Lower lobe of right lung (tissue), 2 donors: ENCODE results near the gene MAP3K20. TPM values are rescaled to one million over a fixed set of nuclear protein-coding genes. Genes with fewer than 3 reads are reported as not detected.

Source experiments
- ATAC-seq, 2 donors: fragments of 200-7000 bp; cut with Tn5 transposase; one replicate each; pipeline ENCODE4 v1.9.1; 2020 to 2022; ENCODE audit warnings: mild to moderate bottlenecking in 2 of 2, moderate library complexity in 2 of 2
- DNase-seq: peaks from one replicate; pipeline ENCODE4 v3.0.0-alpha.2; 2020
- H3K27ac ChIP-seq: fragments of 200-600 bp; one replicate; pipeline ENCODE4 v1.8.0; 2022
- H3K27me3 ChIP-seq: fragments of 200-600 bp; one replicate; pipeline ENCODE4 v1.8.0; 2022; ENCODE audit warnings: low read depth
- H3K36me3 ChIP-seq: fragments of 200-600 bp; one replicate; pipeline ENCODE4 v1.8.0; 2022; ENCODE audit warnings: mild to moderate bottlenecking
- H3K4me1 ChIP-seq: fragments of 200-600 bp; one replicate; pipeline ENCODE4 v1.8.0; 2022
- H3K4me3 ChIP-seq: fragments of 200-600 bp; one replicate; pipeline ENCODE4 v1.8.0; 2022; ENCODE audit warnings: mild to moderate bottlenecking
- H3K9me3 ChIP-seq: fragments of 200-600 bp; one replicate; pipeline ENCODE4 v1.8.0; 2022
- CTCF ChIP-seq: fragments of 200-600 bp; IDR thresholded peaks from one replicate; pipeline ENCODE4 v1.8.0; 2022; ENCODE audit warnings: antibody characterized with exemption, mild to moderate bottlenecking
- intact Hi-C: fragments of 100-400 bp; cut with DNase I; formaldehyde crosslinking; loops from one replicate; pipeline ENCODE4 v1.11.0; 2022
- total RNA-seq: library from RNA; stranded (reverse); fragmentation: NEBNext Ultra II Directional; extraction: Animal tissue kit (Norgen Biotek cat#: 25700); gene quantifications from one replicate; pipeline ENCODE4 v1.2.1, GENCODE V29; 2021
- donor health status: DM: no; HTN: yes; CAD: no; lungs with severe emphysema.

MAP3K20 gene
- total RNA-seq, 1 donor from 2014 or later: 40.8 TPM

GRCh38 chr2:173134703-173135102 is 59.1 kb downstream of the MAP3K20 start:
- no peaks in the 10 kb centered on the region for H3K9me3 ChIP-seq
- peak; percentile 42 for DNase-seq
- H3K4me3 ChIP-seq: no peak overlapping the region
- TF ChIP-seq CTCF: no peak
- no peaks in the 10 kb centered on the region for H3K27me3 ChIP-seq
- ATAC-seq: peak in 1 of 2 donors; percentile 45
- H3K36me3 ChIP-seq: no peaks in the 10 kb centered on the region
- H3K4me1 ChIP-seq: peaks cover 5% of the 10 kb centered on the region
- intact Hi-C loops: no loop called here
- H3K27ac ChIP-seq: no peak overlapping the region

GRCh38 chr2:173136067-173136466 is 60.4 kb downstream of the MAP3K20 start:
- H3K4me1 ChIP-seq: peaks cover 5% of the 10 kb centered on the region
- ATAC-seq: no peak
- intact Hi-C loops: no loop called here

GRCh38 chr2:173136599-173136998 is 61.0 kb downstream of the MAP3K20 start:
- ATAC-seq (no peak), DNase-seq (no peak)
- H3K27ac ChIP-seq: no peak overlapping the region
- no peaks in the 10 kb centered on the region for H3K27me3 ChIP-seq
- no peaks in the 10 kb centered on the region for H3K9me3 ChIP-seq
- H3K36me3 ChIP-seq: no peaks in the 10 kb centered on the region
- no peak overlapping the region for H3K4me3 ChIP-seq
- H3K4me1 ChIP-seq: peaks cover 5% of the 10 kb centered on the region
- intact Hi-C loops: no loop called here
- TF ChIP-seq CTCF: no peak

More at GRCh38 chr2:173136067-173136466, 60.4 kb downstream of the MAP3K20 start:
- no peak for TF ChIP-seq CTCF
- no peaks in the 10 kb centered on the region for H3K9me3 ChIP-seq
- DNase-seq: no peak
- no peaks in the 10 kb centered on the region for H3K36me3 ChIP-seq
- no peak overlapping the region for H3K27ac ChIP-seq
- no peaks in the 10 kb centered on the region for H3K27me3 ChIP-seq
- H3K4me3 ChIP-seq: no peak overlapping the region

GRCh38 chr2:173137610-173138009 is 62.0 kb downstream of the MAP3K20 start:
- no peak overlapping the region for H3K27ac ChIP-seq
- H3K36me3 ChIP-seq: no peaks in the 10 kb centered on the region
- no peaks in the 10 kb centered on the region for H3K9me3 ChIP-seq
- H3K4me1 ChIP-seq: peaks cover 5% of the 10 kb centered on the region
- no peak for TF ChIP-seq CTCF
- no peaks in the 10 kb centered on the region for H3K27me3 ChIP-seq
- ATAC-seq: no peak
- no peak overlapping the region for H3K4me3 ChIP-seq
- DNase-seq: no peak
- intact Hi-C loops: no loop called here

GRCh38 chr2:173138962-173139361 is 63.3 kb downstream of the MAP3K20 start:
- TF ChIP-seq CTCF: no peak
- H3K4me1 ChIP-seq: peaks cover 5% of the 10 kb centered on the region
- intact Hi-C loops: no loop called here
- no peaks in the 10 kb centered on the region for H3K9me3 ChIP-seq
- no peaks in the 10 kb centered on the region for H3K27me3 ChIP-seq
- ATAC-seq: no peak
- DNase-seq: no peak
- H3K36me3 ChIP-seq: no peaks in the 10 kb centered on the region
- no peak overlapping the region for H3K27ac ChIP-seq
- no peak overlapping the region for H3K4me3 ChIP-seq

GRCh38 chr2:173141666-173142065 is 66.0 kb downstream of the MAP3K20 start:
- H3K36me3 ChIP-seq: no peaks in the 10 kb centered on the region
- ATAC-seq: no peak
- H3K27me3 ChIP-seq: no peaks in the 10 kb centered on the region
- peaks cover 5% of the 10 kb centered on the region for H3K4me1 ChIP-seq
- H3K4me3 ChIP-seq: no peak overlapping the region
- no peaks in the 10 kb centered on the region for H3K9me3 ChIP-seq
- no peak for DNase-seq
- TF ChIP-seq CTCF: no peak
- no peak overlapping the region for H3K27ac ChIP-seq
- intact Hi-C loops: no loop called here
